ENCODE results near the gene ZNF836. TPM values are rescaled to one million over a fixed set of nuclear protein-coding genes. Genes with fewer than 3 reads are reported as not detected.

Gene ZNF836
- total and polyA plus RNA-seq, 2 of the 13 experiments (the other 11 are each of a cell fraction or from before 2014, with no cell fraction given) = 1.6 to 5.3 TPM

- TF ChIP-seq SNAPC4 (CRISPR knock-in tag; IDR thresholded peaks at IDR 0.05) (no peak), THAP11 (CRISPR knock-in tag; IDR thresholded peaks at IDR 0.05) (0 out of 2 replicates have a peak, but pooled peaks have one; percentile 9), E2F1 (CRISPR knock-in tag; IDR thresholded peaks at IDR 0.05) (no peak), ZNF280D (CRISPR knock-in tag; IDR thresholded peaks at IDR 0.05) (no peak), ZBTB38 (CRISPR knock-in tag; IDR thresholded peaks at IDR 0.05) (no peak), CHCHD3 (CRISPR knock-in tag; IDR thresholded peaks at IDR 0.05) (no peak), SNRNP70 (IDR thresholded peaks at IDR 0.05; ENCODE audit: low read depth, low read length) (no peak), KAT7 (CRISPR knock-in tag; IDR thresholded peaks at IDR 0.05; ENCODE audit: borderline replicate concordance) (no peak), ZBTB39 (CRISPR knock-in tag; IDR thresholded peaks at IDR 0.05) (no peak), TGIF2 (CRISPR knock-in tag; IDR thresholded peaks at IDR 0.05) (no peak), ZNF839 (CRISPR knock-in tag; IDR thresholded peaks at IDR 0.05; ENCODE audit: borderline replicate concordance) (no peak), KDM5A (IDR thresholded peaks at IDR 0.05; ENCODE audit: borderline replicate concordance, low read length) (peak; percentile 24; the same call in 1 of the 2 replicates), DMAP1 (CRISPR knock-in tag; IDR thresholded peaks at IDR 0.05) (0 out of 2 replicates have a peak, but pooled peaks have one; percentile 18)
- TF ChIP-seq, protein P1, sequence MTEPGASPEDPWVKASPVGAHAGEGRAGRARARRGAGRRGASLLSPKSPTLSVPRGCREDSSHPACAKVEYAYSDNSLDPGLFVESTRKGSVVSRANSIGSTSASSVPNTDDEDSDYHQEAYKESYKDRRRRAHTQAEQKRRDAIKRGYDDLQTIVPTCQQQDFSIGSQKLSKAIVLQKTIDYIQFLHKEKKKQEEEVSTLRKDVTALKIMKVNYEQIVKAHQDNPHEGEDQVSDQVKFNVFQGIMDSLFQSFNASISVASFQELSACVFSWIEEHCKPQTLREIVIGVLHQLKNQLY (CRISPR knock-in tag; IDR thresholded peaks at IDR 0.05) = no peak
- TF ChIP-seq, protein P2, sequence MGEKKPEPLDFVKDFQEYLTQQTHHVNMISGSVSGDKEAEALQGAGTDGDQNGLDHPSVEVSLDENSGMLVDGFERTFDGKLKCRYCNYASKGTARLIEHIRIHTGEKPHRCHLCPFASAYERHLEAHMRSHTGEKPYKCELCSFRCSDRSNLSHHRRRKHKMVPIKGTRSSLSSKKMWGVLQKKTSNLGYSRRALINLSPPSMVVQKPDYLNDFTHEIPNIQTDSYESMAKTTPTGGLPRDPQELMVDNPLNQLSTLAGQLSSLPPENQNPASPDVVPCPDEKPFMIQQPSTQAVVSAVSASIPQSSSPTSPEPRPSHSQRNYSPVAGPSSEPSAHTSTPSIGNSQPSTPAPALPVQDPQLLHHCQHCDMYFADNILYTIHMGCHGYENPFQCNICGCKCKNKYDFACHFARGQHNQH (CRISPR knock-in tag; IDR thresholded peaks at IDR 0.05) = no peak
Observed at GRCh38 chr19:52138983-52139251, 32.5 kb downstream of the ZNF836 start (continued).

Measured in HepG2 (cell line).